Activated T-cell treated with anti-CD3 and anti-CD28 coated beads, Interleukin-2, amount 50 U/mL, for 48 hours (primary cell): Measurements from ENCODE around the gene AUH.
"Not testable (repeated sequence)": the region's sequence is repeated elsewhere in the genome, so short reads cannot be mapped to it uniquely, and the experiment has no call there.

ENCODE experiments used
- DNase-seq, 2 experiments: peaks; one replicate each; pipeline ENCODE4 v3.0.0-alpha.2; 2020

The AUH gene

DNA sequence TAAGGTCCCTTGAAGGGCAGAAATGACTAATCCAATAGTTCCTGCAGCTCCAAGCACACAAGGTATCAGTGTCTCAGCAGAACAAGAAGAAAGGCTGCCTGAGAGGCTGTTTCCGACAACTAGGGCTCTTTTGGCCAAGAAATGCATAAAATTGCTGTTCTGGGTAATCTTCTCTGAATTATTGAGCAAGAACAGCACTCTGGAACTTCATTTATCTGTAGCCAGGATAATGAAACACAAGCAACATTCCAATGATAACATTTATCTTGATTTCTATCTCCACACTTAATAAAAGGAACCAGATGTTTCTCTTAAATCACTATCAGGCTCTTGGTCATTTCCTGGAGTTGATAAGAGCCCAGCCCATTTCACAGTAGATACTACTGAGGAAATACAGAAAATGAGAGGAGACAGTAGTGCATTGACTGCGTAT, 17.0 kb upstream of the AUH start:
- no peak for DNase-seq

DNA sequence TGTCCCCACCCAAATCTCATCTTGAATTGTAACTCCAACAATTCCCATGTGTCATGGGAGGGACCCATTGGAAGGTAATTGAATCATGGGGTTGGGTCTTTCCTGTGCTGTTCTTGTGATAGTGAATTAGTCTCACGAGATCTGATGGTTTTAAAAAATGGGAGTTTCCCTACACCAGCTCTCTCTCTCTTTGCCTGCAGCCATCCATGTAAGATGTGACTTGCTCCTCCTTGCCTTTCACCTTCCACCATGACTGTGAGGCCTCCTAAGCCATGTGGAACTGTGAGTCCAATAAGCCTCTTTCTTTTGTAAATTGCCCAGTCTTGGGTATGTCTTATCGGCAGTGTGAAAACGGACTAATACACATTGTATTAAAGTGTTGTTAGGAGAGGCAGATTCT, 16.3 kb upstream of the AUH start:
- DNase-seq, result not testable (repeated sequence)

DNA sequence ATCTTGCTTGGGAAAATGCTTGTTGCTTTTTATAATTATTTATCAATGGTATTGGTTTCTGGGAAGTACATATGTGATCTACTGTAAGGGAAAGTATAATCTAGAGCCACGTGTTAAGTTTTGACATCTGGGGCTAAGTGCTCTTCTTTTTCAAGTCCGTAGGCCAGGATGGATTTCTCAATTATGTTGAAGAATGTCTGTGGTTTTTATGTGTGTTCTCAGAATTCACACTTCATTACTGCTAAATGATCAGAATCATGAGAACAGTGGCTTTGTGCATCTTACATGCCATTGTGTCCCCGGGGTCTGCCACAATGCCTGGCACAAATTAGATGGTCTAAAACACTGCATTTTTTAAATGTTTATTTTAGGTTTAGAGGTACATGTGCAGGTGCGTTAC, 14.5 kb upstream of the AUH start:
- no peak for DNase-seq

DNA sequence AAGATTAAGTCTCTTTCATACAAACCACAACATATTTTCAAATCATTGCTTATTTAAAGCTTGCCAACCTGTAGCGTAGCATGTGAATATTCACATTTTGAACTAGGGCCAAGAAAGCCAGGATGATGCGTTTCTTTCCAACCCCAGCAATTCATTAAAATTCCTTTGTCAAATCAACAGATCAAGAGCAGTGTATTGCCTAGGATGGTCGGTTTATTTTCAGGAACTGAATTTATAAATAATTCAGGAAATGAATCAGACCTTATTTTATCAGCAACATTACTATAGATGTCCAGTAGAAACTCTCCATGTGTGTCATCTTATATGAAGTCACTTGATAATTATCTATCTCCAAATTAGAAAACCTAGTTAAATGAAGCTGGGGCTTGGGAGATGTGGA, 13.2 kb upstream of the AUH start:
- no peak for DNase-seq

DNA sequence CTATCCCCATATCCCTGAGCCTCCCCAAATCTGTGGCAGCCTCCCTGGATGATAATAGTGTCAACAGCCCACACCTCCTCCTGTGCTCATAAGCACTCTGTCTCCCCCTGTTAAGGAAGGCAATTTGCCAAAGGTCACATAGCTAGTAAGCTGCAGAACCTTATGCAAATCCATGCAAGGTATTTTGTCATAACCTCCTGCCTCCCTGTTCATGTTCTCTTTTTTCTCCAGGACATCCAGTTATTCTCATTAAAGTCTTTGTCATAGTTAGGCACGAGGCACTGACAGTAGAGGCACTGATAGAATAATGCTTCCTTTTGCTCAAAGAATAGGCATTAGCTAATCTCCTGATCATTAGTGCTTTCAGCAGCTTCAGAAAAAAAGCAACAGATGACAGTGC, 10.2 kb upstream of the AUH start:
- DNase-seq, result no peak

DNA sequence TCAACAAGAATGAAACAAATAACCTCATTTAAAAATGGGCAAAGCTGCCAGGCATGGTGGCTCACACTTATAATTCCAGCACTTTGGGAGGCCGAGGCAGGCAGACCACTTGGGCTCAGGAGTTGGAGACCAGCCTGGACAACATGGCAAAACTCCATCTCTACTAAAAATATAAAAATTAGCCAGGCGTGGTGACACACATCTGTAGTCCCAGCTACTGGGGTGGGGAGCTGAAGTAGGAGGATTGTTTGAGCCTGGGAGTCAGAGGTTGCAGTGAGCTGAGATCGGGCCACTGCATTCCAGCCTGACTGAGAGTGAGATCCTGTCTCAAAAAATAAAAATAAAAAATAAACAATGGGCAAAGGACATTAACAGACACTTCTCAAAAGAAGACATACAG, 8.3 kb upstream of the AUH start:
- not testable (repeated sequence) for DNase-seq

DNA sequence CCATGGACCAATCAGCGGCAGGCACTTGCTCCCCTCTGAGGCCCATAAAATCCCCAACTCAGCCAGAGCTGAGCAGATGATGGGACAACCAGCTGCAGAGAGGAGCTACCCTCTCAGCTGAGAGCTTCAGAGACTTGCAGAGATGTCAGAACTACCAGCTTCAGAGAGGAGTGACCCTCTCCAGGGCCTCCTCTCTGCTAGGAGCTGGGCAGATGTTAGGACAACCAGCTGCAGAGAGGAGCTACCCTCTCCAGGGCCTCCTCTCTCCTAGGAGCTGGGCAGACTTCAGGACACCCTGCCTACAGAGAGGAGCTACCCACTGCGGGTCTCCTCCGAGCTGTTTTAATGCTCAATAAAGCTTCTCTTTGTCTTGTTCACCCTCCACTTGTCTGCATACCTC, 3.0 kb upstream of the AUH start:
- DNase-seq, result no peak

DNA sequence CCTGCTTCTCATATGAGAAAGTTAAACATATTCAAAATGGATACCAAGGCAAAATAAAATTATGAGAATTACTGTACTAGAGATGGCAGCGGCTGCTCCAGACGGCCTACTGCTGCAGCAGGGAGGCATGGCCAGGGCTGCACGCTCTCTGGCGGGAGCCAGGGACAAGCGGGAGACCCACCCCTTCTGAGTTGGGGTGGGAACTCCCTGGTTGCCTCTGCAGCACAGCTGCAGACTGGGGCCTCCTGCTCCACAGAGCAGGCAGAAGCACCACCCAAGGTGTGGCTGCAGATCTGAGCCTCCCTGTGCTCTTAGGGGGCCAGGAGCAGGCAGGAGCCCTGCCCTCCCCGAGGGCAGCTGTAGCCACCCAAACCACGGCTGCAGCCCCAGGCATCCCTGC, 2.3 kb upstream of the AUH start:
- DNase-seq, result no peak

DNA sequence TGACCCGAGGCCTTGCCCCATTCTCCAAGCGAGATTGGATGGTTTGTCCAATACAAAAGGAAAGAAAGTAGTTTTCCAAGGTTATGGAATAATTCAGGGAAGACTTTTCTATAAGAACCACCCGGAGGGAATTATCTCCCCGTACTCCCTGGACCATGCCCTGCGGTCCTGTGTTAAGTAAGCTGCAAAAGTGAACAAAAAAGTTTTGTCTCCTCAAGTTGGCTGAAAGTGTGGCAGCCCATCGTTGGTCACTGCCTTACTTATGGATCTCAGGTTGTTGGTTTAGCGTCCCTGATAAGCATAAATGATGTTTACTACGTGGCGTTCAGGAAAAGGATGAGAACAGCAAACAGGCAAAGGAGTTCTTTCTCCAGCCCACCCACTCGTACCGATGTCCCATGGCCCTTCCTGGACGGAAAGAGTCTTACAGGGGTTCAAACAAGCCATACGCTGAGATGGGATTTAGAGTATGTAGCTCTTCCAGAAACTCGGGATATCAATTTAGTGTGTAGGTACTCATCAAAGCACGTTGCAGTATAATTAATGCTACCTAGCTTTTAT, 413 bp upstream of the AUH start:
- DNase-seq, result no peak

DNA sequence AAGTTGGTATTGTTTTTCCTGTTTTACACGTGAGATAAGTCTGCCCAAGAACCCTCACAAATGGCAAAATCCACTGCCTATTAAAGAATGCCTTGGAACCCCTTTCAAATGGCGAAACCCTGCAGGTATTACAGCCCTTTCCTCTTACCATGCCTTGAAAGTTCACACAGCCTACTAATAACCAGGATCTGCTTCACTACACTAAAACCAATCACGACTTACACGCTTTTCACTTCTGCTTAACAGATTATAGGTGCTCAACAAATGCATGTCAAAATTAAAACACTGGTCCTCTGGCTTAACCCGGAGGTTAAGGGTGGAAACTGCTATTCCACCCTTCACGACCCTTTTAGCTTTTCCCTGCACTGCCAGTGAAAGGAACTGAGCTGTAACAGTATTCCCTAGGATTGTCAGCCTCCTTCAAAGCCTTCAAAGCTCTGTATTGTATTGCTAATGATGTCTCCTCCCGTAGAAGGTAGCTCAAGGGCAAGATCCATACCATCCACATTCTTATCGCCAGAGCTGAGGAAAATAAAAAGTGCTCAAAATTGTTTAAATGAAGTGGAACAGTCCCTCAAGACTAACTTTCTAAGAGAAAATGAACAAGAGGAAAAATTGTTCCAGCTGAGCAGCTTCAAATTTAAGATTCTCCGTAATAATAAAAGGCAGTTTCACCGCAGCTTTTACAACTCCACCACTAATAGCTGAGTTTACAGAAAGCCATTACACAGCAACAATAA, 997 bp downstream of the AUH start:
- no peak for DNase-seq

DNA sequence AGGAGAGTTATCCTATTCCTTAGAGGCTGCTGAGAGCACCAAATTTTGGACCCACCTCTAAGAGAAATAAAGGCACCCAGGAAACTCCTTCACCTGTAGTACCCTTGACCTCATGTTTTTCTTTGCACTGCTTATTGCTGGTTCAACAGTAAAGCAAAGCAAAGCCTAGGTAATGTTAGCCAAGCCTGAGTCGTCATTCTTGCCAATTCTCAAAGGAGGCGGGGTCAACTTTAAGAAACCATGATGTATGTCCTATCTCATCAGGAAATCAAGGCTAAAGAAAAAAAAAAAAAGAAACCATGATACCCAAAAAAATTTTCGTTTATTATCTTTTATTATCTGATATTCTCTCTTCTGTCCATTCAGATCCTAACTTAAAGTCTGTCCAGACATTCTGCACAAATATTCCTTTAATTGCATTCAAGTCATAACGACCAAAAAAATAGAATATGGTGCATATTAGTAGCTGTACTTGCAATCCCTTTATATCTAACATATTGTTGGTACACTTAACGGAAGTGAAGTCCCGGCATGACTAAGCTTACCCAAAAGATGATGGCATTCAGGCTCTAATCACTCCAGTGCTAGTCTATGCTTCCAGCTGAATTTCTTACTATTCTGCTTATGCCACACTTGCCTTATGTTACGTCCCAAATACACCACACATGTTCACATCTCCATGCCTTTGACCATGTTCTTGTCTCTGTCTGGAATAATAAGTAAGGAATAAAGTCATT, 1.8 kb downstream of the AUH start:
- no peak for DNase-seq

DNA sequence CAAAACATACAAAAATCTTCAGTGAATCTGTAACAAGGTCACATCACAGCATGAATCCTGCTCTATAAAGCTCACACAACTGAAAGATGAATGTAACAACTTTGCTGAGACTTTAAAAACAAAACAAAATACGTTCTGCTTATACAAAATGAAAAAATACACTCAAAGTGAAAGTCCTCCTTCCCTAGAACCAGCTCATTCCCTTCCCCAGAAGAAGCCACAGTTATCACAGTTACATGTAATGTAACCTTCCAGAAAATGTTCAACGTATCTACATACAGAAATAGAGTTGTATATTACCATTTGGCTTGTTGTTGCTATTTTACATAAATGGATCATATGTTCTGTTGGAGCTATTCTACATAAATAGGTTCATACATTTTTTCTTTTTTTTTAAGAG, 2.6 kb downstream of the AUH start:
- no peak for DNase-seq

DNA sequence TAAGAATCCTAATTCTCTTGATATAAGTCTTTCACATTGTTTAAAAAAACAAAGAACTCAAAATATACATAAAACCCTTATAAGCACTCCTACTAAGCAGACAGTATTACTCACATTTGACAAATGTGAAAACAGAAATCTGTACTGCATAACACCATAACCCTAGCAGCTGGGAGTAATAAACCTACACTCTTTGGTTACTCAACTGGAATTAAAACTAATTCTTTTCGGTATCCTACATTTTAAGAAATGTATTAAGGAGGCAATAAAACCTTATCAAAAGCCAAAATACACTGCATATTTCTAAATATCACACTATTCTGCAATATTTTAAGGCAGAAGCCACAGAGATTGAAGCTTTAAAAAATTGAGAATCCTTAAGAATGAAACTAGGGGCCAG, 6.8 kb downstream of the AUH start:
- no peak for DNase-seq

DNA sequence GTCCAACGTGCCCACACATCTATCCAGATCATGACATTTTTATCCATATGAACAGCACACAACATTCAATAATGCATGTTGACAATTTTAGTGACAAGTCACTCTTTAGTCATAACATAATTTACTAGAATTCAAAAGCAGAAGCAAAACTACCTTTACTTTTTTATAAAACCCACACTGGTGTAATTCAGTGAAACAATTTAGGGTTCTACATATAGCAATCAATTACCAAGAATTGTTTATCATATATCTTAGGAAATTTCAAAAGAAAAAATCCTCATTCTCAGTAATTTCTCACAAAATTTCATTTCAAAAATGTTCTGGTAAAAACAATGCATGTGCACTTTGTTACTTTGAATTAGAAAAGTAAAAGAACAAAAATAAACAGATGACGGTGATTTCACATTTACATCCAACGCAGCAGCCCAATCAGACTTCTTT, 12.6 kb downstream of the AUH start:
- DNase-seq, result no peak

DNA sequence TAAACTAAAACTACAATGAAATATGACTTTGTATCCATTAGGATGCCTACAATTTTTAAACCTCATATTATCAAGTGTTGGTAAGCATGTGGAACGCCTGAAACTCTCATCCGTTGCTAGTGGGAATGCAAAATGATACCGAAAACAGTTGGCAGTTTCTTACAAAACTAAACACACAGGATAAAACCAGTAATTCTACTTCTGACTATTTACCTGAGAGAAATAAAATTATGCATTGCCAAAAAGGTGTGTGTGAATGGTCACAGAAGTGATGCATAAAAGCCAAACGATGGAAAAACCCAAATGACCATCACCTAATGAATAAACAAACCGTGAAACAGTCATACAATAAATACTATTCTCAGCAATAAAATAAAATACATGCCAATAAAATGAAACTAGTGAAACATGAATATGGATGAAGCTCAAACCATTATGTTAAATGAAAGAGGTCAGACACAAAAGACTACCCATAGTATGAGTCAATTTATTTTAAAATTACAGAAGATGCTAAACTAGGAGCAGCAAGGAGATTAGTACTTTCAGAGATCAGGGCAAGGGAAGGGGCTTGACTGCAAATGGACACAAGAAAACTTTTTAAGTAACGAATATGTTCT, 13.4 kb downstream of the AUH start:
- DNase-seq, result no peak

DNA sequence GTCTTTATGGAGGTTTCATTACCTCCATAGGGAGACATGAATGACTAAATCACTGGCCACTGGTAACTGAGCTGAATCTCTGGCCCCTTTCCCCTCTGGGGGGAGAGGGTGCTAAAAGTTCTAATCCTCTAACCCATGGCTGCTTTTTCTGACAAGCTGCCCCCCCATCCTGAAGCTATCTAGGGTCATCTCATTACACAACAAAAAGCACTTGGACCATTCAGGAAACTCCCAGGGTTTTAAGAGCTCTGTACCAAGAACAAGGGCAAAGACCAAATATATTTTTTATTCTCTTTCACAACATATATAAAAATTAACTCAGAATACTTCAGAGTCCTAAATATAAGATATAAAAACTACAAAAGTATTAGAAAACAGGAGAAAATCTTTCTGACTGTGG, 14.3 kb downstream of the AUH start:
- no peak for DNase-seq

DNA sequence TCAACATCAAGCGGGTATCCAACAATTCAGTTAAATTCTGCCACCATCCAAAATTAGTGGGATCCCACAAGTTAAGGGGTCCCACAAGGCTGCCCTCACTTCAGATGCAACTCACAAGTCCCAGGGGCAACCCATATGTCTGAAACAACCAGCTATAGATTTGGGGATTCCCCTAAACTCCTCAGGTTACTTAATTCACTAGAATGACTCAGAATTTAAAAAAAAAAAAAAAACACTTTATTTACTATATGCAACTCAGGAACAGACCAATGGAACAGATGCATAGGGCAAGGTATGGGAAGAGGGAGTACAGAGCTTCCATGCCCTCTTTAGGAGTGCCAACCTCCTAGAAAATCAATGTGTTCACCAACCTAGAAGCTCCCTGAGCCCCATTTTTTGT, 15.1 kb downstream of the AUH start:
- DNase-seq, result no peak

DNA sequence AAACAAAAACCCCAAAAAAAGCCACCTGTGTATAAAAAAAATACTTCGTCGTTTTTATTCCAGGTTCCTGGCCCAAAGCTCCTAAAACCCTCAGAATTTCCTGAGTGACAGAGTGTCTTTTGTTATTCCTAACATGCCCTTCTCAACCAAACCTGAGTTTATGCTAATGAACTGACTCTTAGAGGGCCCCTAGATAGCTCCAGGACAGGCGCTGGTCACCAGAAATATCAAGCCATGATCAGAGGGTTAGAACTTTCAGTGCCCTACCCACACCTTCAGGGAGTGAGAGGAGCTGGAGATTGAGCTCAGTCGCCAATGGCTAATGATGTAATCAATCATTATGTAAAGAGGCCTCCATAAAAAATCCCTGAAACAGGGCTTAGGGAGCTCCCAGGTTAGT, 15.7 kb downstream of the AUH start:
- DNase-seq, result no peak

DNA sequence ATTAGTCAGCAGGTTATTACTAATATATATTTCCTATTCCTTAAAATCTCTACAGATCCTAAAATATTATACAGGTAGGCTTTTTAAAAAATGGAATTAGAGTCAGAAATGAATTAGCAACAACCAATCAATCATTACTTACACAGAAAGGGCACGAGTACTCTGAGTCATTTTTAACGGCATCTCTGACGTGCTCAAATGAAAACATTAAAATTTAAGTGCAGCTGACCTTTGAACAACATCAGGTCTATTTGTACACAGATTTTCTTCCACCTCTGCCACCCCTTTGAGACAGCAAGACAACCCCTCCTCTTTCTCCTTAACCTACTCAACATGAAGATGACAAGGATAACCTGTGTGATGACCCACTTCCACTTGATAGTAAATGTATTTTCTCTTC, 19.1 kb downstream of the AUH start:
- DNase-seq, result no peak

DNA sequence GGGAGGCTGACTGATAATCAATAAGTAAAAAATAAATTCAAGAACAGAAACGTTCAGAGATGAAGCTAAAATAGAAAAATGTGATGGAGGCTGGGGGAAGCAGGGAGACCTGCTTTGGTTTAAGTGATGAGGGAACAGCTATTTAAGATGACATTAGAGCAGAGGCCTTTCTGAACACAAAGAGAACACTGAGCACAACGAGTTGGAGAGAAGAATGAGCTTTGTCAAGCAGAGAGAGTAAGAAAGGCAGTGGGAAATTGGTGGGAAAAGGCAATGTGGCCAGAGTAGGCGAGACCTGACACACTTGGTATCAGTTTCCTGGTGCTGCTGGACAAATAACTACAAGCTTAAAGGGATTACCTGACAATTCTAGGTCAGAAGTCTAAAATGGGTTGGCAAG, 20.0 kb downstream of the AUH start:
- DNase-seq, result no peak

DNA sequence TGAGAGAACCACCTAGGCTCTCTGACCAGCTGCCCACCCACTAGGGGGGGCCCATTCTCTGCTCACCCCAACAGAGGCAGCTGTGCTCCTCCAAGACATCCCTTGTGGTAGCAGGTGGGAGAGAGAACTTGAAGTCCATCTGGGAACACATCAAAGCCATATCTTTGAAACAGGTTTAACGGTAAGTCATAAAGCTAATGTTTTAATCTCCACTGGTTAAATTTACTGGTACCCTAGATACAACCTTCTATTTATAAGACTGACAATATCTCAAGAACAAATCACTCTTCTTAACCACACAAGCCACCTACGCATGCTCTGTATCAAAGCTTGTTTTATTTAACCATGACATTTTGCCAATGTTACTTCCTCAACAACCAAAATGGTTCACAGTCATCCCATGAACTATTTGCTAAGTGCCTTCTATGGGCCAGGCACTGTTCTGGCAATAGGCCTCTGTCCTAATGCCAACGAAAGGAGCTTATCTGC, 20.4 kb downstream of the AUH start:
- DNase-seq, result no peak

DNA sequence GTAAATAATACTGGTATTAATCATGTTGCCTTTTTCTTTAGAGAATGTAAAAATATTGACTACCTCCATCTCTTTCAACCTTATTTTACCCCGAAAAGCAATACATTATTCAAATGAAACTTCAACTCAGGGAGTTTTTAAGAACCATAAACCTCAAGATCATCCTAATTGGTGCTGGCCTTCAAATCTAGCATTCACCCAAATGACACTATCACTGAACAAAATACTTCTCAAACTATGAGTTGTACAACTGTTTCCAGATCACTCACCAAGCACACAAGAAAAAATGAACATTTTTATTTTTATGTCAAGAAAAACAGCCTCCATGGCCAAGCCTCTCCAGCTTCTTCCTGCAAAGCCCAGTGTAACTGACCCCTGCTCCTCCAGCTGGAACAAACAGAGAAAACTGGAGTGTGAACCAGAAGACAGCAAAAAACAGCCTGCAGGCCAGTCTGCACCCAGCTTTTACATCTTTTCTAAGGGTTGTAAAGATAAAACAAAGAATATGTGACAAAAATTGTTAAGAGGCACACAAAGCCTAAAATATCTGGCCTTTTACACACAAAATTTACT, 21.2 kb downstream of the AUH start:
- DNase-seq, result no peak

DNA sequence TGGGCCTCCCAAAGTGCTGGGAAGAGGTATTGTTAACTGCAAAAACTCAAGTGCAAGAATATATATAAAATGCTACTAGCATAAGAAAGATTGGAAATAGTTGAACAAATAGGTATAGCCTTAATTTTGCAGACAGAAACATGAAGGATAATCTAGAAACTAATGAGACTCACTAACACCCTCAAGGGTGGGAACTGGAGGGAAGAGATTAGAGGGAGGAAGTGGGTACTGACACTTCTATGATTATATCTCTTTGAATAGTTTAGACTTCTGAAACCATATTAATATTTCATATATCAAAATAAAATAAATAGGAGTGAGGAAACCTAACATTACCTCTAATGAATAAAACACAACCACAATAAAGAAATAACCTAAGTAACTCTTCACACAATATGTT, 23.0 kb downstream of the AUH start:
- no peak for DNase-seq
